GM21381 (cell line): ENCODE results near the gene IER5.

Experiments
- ATAC-seq: cut with Tn5 transposase; IDR thresholded peaks from one replicate; pipeline ENCODE4 v1.9.1; 2021; ENCODE audit warnings: mild to moderate bottlenecking, moderate library complexity; ENCODE audit not compliant: unreplicated experiment

IER5 gene

GRCh38 chr1:181095763-181096184 is 7.3 kb downstream of the IER5 start:
- ATAC-seq = no peak

GRCh38 chr1:181097242-181097641 is 8.7 kb downstream of the IER5 start:
- no peak for ATAC-seq

GRCh38 chr1:181099152-181100014 is 10.9 kb downstream of the IER5 start:
- ATAC-seq = peak; percentile 75

GRCh38 chr1:181100015-181100905 is 11.8 kb downstream of the IER5 start:
- no peak for ATAC-seq

GRCh38 chr1:181100934-181101333 is 12.4 kb downstream of the IER5 start:
- no peak for ATAC-seq

GRCh38 chr1:181101581-181102226 is 13.2 kb downstream of the IER5 start:
- no peak for ATAC-seq

GRCh38 chr1:181102841-181103240 is 14.3 kb downstream of the IER5 start:
- no peak for ATAC-seq

- ATAC-seq = no peak
Measured at GRCh38 chr1:181103399-181103798, 14.9 kb downstream of the IER5 start.

- ATAC-seq = no peak
Measured at GRCh38 chr1:181104042-181104789, 15.7 kb downstream of the IER5 start.

GRCh38 chr1:181104790-181105133 is 16.3 kb downstream of the IER5 start:
- peak; percentile 13 for ATAC-seq

GRCh38 chr1:181105134-181106021 is 16.9 kb downstream of the IER5 start:
- ATAC-seq = peak; percentile 82

- ATAC-seq = no peak
Measured at GRCh38 chr1:181106022-181106312, 17.5 kb downstream of the IER5 start.

- no peak for ATAC-seq
Measured at GRCh38 chr1:181106479-181106878, 18.0 kb downstream of the IER5 start.

- ATAC-seq = no peak
Measured at GRCh38 chr1:181107711-181108110, 19.2 kb downstream of the IER5 start.

- no peak for ATAC-seq
Measured at GRCh38 chr1:181108304-181108867, 19.9 kb downstream of the IER5 start.

GRCh38 chr1:181110013-181110412 is 21.5 kb downstream of the IER5 start:
- no peak for ATAC-seq

- ATAC-seq = no peak
Measured at GRCh38 chr1:181111559-181111958, 23.1 kb downstream of the IER5 start.

GRCh38 chr1:181112071-181112929 is 23.8 kb downstream of the IER5 start:
- no peak for ATAC-seq
